ENCODE measurements around the gene STRBP.
A peak's percentile ranks its signal among the peaks of the same experiment; 100 is the strongest.

STRBP gene

GRCh38 chr9:123268465-123269259 is at the start of gene STRBP:
Gene STRBP (minus strand): TSS chr9:123268586. CDS start chr9:123184134, 84,452 bp downstream.
- peak; percentile 56 for DNase-seq (ENCODE audit: low read depth)
- H3K4me3 ChIP-seq (ENCODE audit: low read depth, low read length): peak within 1 kb of the TSS; percentile 74
- peak; percentile 30; the same call in 1 of the 2 replicates for TF ChIP-seq CTCF (IDR thresholded peaks at IDR 0.05; ENCODE audit: control insufficient read depth, extremely low read depth, insufficient read depth)

- no peak overlapping the region for H3K4me3 ChIP-seq (ENCODE audit: low read depth, low read length)
- DNase-seq (ENCODE audit: low read depth): no peak
- no peak for TF ChIP-seq CTCF (IDR thresholded peaks at IDR 0.05; ENCODE audit: control insufficient read depth, extremely low read depth, insufficient read depth)
Observed at GRCh38 chr9:123316053-123316718, 47.8 kb upstream of the STRBP start.

GRCh38 chr9:123315635-123316034 is 47.2 kb upstream of the STRBP start:
- no peak for TF ChIP-seq CTCF (IDR thresholded peaks at IDR 0.05; ENCODE audit: control insufficient read depth, extremely low read depth, insufficient read depth)
- H3K4me3 ChIP-seq (ENCODE audit: low read depth, low read length): no peak overlapping the region

GRCh38 chr9:123314617-123315016 is 46.2 kb upstream of the STRBP start:
- no peak for TF ChIP-seq CTCF (IDR thresholded peaks at IDR 0.05; ENCODE audit: control insufficient read depth, extremely low read depth, insufficient read depth)
- DNase-seq (ENCODE audit: low read depth): no peak
- H3K4me3 ChIP-seq (ENCODE audit: low read depth, low read length): no peak overlapping the region

More at GRCh38 chr9:123315635-123316034, 47.2 kb upstream of the STRBP start:
- no peak for DNase-seq (ENCODE audit: low read depth)

GRCh38 chr9:123312306-123312877 is 44.0 kb upstream of the STRBP start:
- no peak for TF ChIP-seq CTCF (IDR thresholded peaks at IDR 0.05; ENCODE audit: control insufficient read depth, extremely low read depth, insufficient read depth)
- DNase-seq (ENCODE audit: low read depth): no peak
- no peak overlapping the region for H3K4me3 ChIP-seq (ENCODE audit: low read depth, low read length)

- no peak overlapping the region for H3K4me3 ChIP-seq (ENCODE audit: low read depth, low read length)
- TF ChIP-seq CTCF (IDR thresholded peaks at IDR 0.05; ENCODE audit: control insufficient read depth, extremely low read depth, insufficient read depth): no peak
- DNase-seq (ENCODE audit: low read depth): no peak
Observed at GRCh38 chr9:123311250-123311752, 42.9 kb upstream of the STRBP start.
